ENCODE data around the gene OCA2. TPM values are rescaled to one million over a fixed set of nuclear protein-coding genes. Genes with fewer than 3 reads are reported as not detected.

Gene OCA2
- total RNA-seq, 1 donor from 2014 or later, result 1.7 TPM

DNA sequence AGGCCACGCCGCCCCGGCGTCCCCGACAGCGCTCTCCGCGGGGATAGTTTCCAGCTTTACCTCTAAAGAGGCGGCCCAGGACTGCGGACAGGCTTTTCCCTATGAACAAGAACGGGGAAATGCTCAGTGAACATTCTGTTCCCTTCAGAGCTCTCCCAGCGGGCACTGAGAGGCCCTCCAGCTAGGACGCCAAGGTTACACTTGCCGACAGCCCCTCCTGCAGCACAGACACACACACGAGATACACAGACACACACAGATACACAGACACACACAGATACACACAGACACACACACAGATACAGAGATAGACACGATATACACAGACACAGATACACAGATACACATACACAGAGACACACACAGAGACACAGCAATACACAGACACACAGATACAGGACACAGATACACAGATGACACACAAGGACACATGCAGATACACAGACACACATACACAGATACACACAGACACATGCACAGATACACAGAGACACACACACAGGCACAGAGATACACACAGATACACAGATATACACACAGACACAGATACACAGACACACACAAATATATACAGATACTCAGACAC is 533 bp upstream of the OCA2 start:
- Mint-ChIP-seq H3K9me3 (ENCODE audit: unreplicated experiment) (peaks cover 22% of the 10 kb centered on the region), H3K4me1 (ENCODE audit: low read depth, unreplicated experiment) (peaks cover 34% of the 10 kb centered on the region), H3K27me3 (ENCODE audit: unreplicated experiment) (peaks cover 30% of the 10 kb centered on the region), H3K4me3 (ENCODE audit: unreplicated experiment) (peak overlapping the region; percentile 81), H3K36me3 (ENCODE audit: unreplicated experiment) (no peaks in the 10 kb centered on the region), H3K27ac (ENCODE audit: unreplicated experiment) (peak overlapping the region; percentile 23)
- TF ChIP-seq, protein P1, sequence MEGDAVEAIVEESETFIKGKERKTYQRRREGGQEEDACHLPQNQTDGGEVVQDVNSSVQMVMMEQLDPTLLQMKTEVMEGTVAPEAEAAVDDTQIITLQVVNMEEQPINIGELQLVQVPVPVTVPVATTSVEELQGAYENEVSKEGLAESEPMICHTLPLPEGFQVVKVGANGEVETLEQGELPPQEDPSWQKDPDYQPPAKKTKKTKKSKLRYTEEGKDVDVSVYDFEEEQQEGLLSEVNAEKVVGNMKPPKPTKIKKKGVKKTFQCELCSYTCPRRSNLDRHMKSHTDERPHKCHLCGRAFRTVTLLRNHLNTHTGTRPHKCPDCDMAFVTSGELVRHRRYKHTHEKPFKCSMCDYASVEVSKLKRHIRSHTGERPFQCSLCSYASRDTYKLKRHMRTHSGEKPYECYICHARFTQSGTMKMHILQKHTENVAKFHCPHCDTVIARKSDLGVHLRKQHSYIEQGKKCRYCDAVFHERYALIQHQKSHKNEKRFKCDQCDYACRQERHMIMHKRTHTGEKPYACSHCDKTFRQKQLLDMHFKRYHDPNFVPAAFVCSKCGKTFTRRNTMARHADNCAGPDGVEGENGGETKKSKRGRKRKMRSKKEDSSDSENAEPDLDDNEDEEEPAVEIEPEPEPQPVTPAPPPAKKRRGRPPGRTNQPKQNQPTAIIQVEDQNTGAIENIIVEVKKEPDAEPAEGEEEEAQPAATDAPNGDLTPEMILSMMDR (IDR thresholded peaks at IDR 0.05; ENCODE audit: partially characterized antibody, unreplicated experiment), result no peak
- no peak for DNase-seq

DNA sequence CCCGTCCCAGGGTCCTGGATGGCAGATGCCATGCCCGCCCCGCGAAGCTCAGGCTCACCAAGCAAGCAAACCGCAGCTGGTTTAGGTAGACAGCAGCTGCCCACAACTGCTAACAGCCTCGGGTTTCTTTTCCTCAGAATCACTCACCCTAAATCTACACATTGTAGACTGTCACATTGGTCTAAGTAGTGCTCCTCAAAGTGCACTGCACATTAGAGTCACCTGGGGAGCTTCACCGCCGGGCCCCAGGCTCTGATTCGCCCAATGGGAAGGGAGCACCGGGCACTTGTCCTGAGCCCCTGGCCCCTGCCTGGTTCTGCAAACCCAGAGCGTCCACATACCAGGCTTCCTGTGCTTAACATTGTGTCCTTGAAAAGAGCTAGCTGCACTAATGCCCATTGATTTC is 752 bp downstream of the OCA2 start:
- Mint-ChIP-seq H3K27ac (ENCODE audit: unreplicated experiment) (no peak overlapping the region), H3K27me3 (ENCODE audit: unreplicated experiment) (peaks cover 32% of the 10 kb centered on the region), H3K4me1 (ENCODE audit: low read depth, unreplicated experiment) (peaks cover 31% of the 10 kb centered on the region), H3K36me3 (ENCODE audit: unreplicated experiment) (no peaks in the 10 kb centered on the region), H3K9me3 (ENCODE audit: unreplicated experiment) (peaks cover 22% of the 10 kb centered on the region), H3K4me3 (ENCODE audit: unreplicated experiment) (peak overlapping the region; percentile 69)
- TF ChIP-seq, protein P1 (IDR thresholded peaks at IDR 0.05; ENCODE audit: partially characterized antibody, unreplicated experiment), result no peak
- no peak for DNase-seq

DNA sequence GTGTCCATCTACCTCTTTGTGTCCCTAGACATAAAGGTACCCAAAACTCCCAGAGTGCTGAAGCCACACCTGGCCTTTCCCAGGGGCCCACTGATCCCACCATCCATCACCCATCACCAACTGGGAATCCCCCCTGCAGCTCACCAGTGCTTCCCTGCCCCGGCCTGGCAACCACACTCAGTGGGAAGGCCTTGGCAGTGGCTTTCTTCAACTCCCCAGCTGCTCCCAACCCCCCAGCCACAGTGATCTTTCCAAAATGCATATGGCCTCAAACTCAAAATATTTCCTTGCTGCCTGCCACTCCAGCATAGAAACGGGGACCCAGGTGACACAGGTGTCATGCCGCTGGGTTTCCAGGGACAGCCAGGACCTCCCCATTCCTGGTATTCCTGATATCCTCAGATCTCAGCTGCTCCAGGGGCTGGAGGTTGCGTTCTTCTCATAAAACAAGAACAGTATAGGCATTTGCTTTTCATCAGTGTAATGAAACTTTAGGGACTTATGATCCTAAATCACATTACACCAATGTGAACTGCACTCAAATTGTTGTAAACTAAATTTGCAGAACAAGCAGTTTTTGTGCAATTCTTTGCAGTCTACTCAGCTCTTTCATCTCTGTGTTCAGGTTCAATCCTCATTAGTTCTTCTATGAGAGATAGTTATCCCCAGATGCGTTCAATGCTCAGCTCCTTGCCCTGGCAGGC is 1.3 kb downstream of the OCA2 start:
- Mint-ChIP-seq H3K36me3 (ENCODE audit: unreplicated experiment) (no peaks in the 10 kb centered on the region), H3K4me1 (ENCODE audit: low read depth, unreplicated experiment) (peaks cover 31% of the 10 kb centered on the region), H3K9me3 (ENCODE audit: unreplicated experiment) (peaks cover 22% of the 10 kb centered on the region), H3K27me3 (ENCODE audit: unreplicated experiment) (peaks cover 31% of the 10 kb centered on the region), H3K4me3 (ENCODE audit: unreplicated experiment) (peak overlapping the region; percentile 83), H3K27ac (ENCODE audit: unreplicated experiment) (peak overlapping the region; percentile 79)
- no peak for DNase-seq
- TF ChIP-seq, protein P1 (IDR thresholded peaks at IDR 0.05; ENCODE audit: partially characterized antibody, unreplicated experiment), result no peak

DNA sequence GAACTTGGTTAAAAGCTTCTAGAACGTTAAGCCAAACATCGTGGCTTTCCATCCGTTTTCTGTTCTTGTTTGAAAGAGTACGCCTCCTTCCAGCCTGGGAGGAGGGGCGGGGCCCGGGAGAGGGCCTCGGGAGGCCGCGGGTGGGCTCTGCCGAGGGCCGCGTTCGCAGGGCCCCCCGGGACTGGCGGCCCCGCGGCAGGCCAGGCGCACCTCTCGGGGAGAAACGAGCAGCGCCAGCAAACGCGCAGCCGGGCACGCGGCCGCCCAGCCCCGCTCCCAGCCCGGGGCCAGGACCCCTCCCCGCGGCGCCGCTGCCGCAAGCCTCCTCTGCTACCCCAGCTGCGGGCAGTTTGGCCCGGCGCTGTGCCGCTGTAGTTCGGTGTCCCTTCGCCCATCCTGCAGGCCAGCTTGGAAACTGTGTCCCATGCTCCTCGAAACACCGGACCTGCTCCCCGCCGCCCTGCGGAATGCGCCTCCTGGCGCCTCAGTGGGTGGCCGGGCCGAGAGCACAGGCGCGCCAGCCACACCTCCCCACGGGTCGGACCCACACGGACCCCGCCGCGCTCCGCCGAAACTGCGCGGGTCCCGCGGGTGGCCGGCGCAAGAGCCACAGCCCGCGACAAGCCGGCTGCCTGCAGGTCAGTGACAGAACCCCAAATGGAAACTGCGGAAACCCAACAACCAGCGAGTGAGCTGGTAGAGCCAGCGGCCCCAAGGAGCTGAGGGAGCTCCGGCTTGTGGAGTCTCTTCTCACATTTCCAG is 2.3 kb downstream of the OCA2 start:
- Mint-ChIP-seq H3K27me3 (ENCODE audit: unreplicated experiment) (peaks cover 31% of the 10 kb centered on the region), H3K4me3 (ENCODE audit: unreplicated experiment) (peak overlapping the region; percentile 94), H3K36me3 (ENCODE audit: unreplicated experiment) (no peaks in the 10 kb centered on the region), H3K4me1 (ENCODE audit: low read depth, unreplicated experiment) (peaks cover 31% of the 10 kb centered on the region), H3K27ac (ENCODE audit: unreplicated experiment) (no peak overlapping the region), H3K9me3 (ENCODE audit: unreplicated experiment) (peaks cover 25% of the 10 kb centered on the region)
- peak; percentile 36 for DNase-seq
- TF ChIP-seq, protein P1 (IDR thresholded peaks at IDR 0.05; ENCODE audit: partially characterized antibody, unreplicated experiment), result no peak

DNA sequence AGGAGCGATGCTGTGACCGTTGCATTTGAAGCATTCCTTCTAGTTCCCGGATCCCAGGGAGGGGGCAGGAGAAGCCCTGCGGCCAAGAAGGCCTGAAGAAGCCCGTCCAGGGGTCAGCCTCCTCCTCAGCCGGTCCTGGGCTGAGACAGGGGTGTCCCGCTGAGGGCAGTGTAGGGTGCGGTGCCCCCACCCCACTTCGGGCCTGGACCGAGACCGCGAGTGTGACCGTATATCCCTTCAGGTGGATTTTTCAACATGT is 2.8 kb downstream of the OCA2 start:
- H3K9me3 Mint-ChIP-seq (ENCODE audit: unreplicated experiment), result peaks cover 24% of the 10 kb centered on the region
- no peak for DNase-seq
- H3K36me3 Mint-ChIP-seq (ENCODE audit: unreplicated experiment), result no peaks in the 10 kb centered on the region
- TF ChIP-seq, protein P1 (IDR thresholded peaks at IDR 0.05; ENCODE audit: partially characterized antibody, unreplicated experiment), result no peak
- peaks cover 29% of the 10 kb centered on the region for H3K4me1 Mint-ChIP-seq (ENCODE audit: low read depth, unreplicated experiment)
- H3K4me3 Mint-ChIP-seq (ENCODE audit: unreplicated experiment), result peak overlapping the region; percentile 94
- H3K27me3 Mint-ChIP-seq (ENCODE audit: unreplicated experiment), result peaks cover 30% of the 10 kb centered on the region
- H3K27ac Mint-ChIP-seq (ENCODE audit: unreplicated experiment), result no peak overlapping the region

Data from glutamatergic neuron (in vitro differentiated cells).